Superior temporal gyrus (tissue), 1 donor: Measurements from ENCODE around the gene ZBP1.

Experiments used
- DNase-seq: peaks from one replicate; pipeline ENCODE4 v3.0.0-alpha.2; 2016; ENCODE audit errors: extremely low spot score

The ZBP1 gene

GRCh38 chr20:57586370-57586793 is 33.8 kb downstream of the ZBP1 start:
- no peak for DNase-seq

- DNase-seq: no peak
Measured at GRCh38 chr20:57585466-57586213, 34.6 kb downstream of the ZBP1 start.

- no peak for DNase-seq
Measured at GRCh38 chr20:57584768-57585461, 35.3 kb downstream of the ZBP1 start.

GRCh38 chr20:57583289-57584257 is 36.7 kb downstream of the ZBP1 start:
- DNase-seq: no peak

GRCh38 chr20:57582432-57583288 is 37.6 kb downstream of the ZBP1 start:
- DNase-seq: peak; percentile 18

GRCh38 chr20:57582029-57582378 is 38.2 kb downstream of the ZBP1 start:
- DNase-seq: no peak

- no peak for DNase-seq
Measured at GRCh38 chr20:57581202-57582028, 38.8 kb downstream of the ZBP1 start.

GRCh38 chr20:57580478-57581201 is 39.6 kb downstream of the ZBP1 start:
- DNase-seq: no peak

- DNase-seq: no peak
Measured at GRCh38 chr20:57579898-57580447, 40.3 kb downstream of the ZBP1 start.

- DNase-seq: no peak
Measured at GRCh38 chr20:57579331-57579897, 40.8 kb downstream of the ZBP1 start.

- DNase-seq: no peak
Measured at GRCh38 chr20:57578476-57579165, 41.6 kb downstream of the ZBP1 start.

- DNase-seq: no peak
Measured at GRCh38 chr20:57577679-57578475, 42.3 kb downstream of the ZBP1 start.

GRCh38 chr20:57576617-57577550 is 43.3 kb downstream of the ZBP1 start:
- DNase-seq: no peak

GRCh38 chr20:57576002-57576401 is 44.2 kb downstream of the ZBP1 start:
- no peak for DNase-seq

GRCh38 chr20:57574954-57575353 is 45.3 kb downstream of the ZBP1 start:
- no peak for DNase-seq

- DNase-seq: no peak
Measured at GRCh38 chr20:57573894-57574293, 46.3 kb downstream of the ZBP1 start.
